Common myeloid progenitor, CD34-positive (primary cell): ENCODE measurements around the gene B4GALT3.
A peak's percentile ranks its signal among the peaks of the same experiment; 100 is the strongest.

Source experiments
- CTCF ChIA-PET: fragments of 350-600 bp; sonication (Branson Sonifier 250); formaldehyde crosslinking; loops from one replicate; lab custom pipeline; 2021; ENCODE audit warnings: antibody characterized with exemption; lab: Charles Lee
- POLR2A ChIA-PET: fragments of 350-600 bp; sonication (Branson Sonifier 250); formaldehyde crosslinking; loops from one replicate; lab custom pipeline; 2021; ENCODE audit warnings: antibody characterized with exemption; lab: Charles Lee
- DNase-seq, 3 donors: peaks; one replicate each; pipeline versions ENCODE4 v3.0.0 to v3.0.0-alpha.2; 2013
- H3K27ac ChIP-seq, 2 experiments: 1 replicate in 1 of 2; 2 replicates in 1 of 2; pipeline ENCODE4 v1.7.0; 2013; ENCODE audit warnings: inconsistent platforms in 2 of 2, low read length in 2 of 2, mild to moderate bottlenecking in 2 of 2, low read depth in 1 of 2, moderate library complexity in 1 of 2; ENCODE audit not compliant: severe bottlenecking in 2 of 2, insufficient read depth in 1 of 2, poor library complexity in 1 of 2
- H3K27me3 ChIP-seq, 5 experiments: replicated peaks in 2 of 5; 1 replicate in 3 of 5; 2 replicates in 2 of 5; pipeline versions ENCODE4 v1.6.1 to v1.7.0; 2013; ENCODE audit warnings: low read length in 4 of 5, mild to moderate bottlenecking in 2 of 5, moderate library complexity in 2 of 5, inconsistent platforms in 1 of 5; ENCODE audit not compliant: insufficient read depth in 5 of 5, control insufficient read depth in 4 of 5
- H3K36me3 ChIP-seq, 4 experiments: 1 replicate in 2 of 4; 2 replicates in 2 of 4; pipeline versions ENCODE4 v1.6.1 to v1.7.0; 2013; ENCODE audit warnings: low read length in 3 of 4, control low read depth in 1 of 4, mild to moderate bottlenecking in 1 of 4; ENCODE audit not compliant: control insufficient read depth in 4 of 4, insufficient read depth in 4 of 4
- H3K4me1 ChIP-seq, 4 experiments: 1 replicate in 3 of 4; 2 replicates in 1 of 4; pipeline versions ENCODE4 v1.6.1 to v1.7.1; 2013; ENCODE audit warnings: low read length in 3 of 4, mild to moderate bottlenecking in 3 of 4, control low read depth in 1 of 4, inconsistent platforms in 1 of 4, moderate library complexity in 1 of 4; ENCODE audit not compliant: control insufficient read depth in 4 of 4, insufficient read depth in 4 of 4; ENCODE audit errors: control extremely low read depth in 1 of 4
- H3K4me3 ChIP-seq, 7 experiments: 1 replicate in 4 of 7; 2 replicates in 3 of 7; pipeline versions ENCODE4 v1.5.1 to v1.7.0; 2013; ENCODE audit warnings: mild to moderate bottlenecking in 7 of 7, low read length in 6 of 7, moderate library complexity in 6 of 7, inconsistent platforms in 2 of 7, low read depth in 2 of 7, control low read depth in 1 of 7; ENCODE audit not compliant: insufficient read depth in 4 of 7, control insufficient read depth in 1 of 7; ENCODE audit errors: extremely low read depth in 1 of 7
- H3K9me3 ChIP-seq, 5 experiments: 1 replicate in 4 of 5; 2 replicates in 1 of 5; pipeline versions ENCODE4 v1.6.1 to v1.7.1; 2013; ENCODE audit warnings: low read length in 4 of 5, mild to moderate bottlenecking in 2 of 5, inconsistent platforms in 1 of 5, low read depth in 1 of 5, moderate library complexity in 1 of 5; ENCODE audit not compliant: control insufficient read depth in 4 of 5, insufficient read depth in 2 of 5; ENCODE audit errors: control extremely low read depth in 1 of 5
- WGBS: methylation state at CpG from one replicate; pipeline ENCODE4 v1.1.5; 2013; ENCODE audit not compliant: insufficient coverage; 5-methylcytosine and 5-hydroxymethylcytosine counted together

Gene B4GALT3

DNA sequence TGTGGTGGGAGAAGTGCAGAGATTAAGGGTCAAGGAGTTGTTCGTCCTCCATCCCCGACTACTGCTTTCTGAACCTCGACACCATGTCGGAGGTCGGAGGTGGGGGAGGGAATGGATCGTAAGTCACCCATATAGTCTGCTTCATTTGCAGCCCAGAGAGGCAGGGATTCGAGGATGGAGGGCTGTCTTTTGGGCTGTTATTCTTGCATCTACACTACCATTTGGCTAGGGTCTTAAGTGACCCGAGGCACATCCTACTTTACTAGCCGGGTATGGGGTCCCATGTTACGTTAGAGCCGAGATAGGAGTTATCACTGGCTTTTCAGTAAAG lies 17.4 kb downstream of the B4GALT3 start:
- Histone ChIP-seq H3K27me3 (no peaks in the 10 kb centered on the region), H3K9me3 (no peaks in the 10 kb centered on the region), H3K4me3 (peak overlapping the region; percentile 59 to 95 (median 87)), H3K4me1 (peaks cover 2 to 30% (median 24%) of the 10 kb centered on the region in 4 experiments), H3K27ac (peak overlapping the region; percentile 84 to 90), H3K36me3 (peaks cover 8 to 62% (median 32%) of the 10 kb centered on the region in 4 experiments)
- ChIA-PET POLR2A (no interaction called here), CTCF (no interaction called here)
- WGBS: 2% methylated on average over 9 of the region's 11 CpGs
- peak in 1 of 3 donors; percentile 27 for DNase-seq

DNA sequence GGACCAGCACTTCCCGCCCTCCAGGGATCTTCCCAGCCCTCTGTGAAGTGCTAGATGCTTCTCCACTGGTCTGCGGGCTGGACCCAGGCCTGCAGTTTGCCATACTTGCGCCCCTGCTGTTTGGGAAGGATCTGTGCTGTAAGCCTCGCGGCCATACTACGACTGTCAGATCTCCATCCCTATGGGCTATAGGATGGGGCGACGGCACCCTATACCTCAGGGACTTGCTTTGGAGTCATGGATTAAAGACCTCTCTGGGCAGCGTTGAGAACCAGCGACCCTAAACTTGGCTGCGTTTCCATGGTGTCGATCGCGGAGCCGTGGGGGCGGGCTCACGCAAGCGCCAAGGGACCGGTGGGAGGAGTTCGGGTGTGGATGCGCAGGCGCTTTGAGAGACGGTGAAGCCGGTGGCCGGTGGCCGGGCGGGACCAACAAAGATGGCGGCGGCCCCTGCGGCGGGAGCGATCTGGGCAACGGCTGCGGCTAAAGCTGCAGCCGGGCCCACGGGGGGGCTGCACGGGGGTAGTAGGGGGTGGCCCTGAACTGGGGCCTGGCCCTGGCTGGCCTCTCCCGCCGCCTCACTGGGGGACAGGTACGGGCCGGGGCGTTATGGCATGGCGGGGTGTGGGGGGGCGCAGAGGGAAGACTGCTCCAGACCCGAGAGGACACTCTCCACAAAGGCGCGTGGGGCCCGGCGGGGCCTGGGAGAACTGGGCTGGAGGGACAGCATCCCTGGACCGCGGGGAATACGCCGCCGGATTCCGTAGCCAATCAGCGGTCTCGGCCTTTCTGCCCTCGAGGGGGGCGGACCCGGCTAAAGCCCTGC lies 18.0 kb downstream of the B4GALT3 start, which contains the start of gene USP21:
USP21 (plus strand) TSS at position 414 of the 826 bp plus-strand sequence. CDS start 1,141 bp downstream, outside the sequence.
- no peaks in the 10 kb centered on the region for H3K27me3 ChIP-seq
- ChIA-PET POLR2A (no interaction called here), CTCF (interaction anchor here (0.7 to 3.2 kb wide), 8 partner anchors 7 to 61 kb away, joined by 3 to 14 read pairs (median 6); partner anchors contain the start of genes B4GALT3, KLHDC9, NIT1 and PFDN2)
- peak; percentile 87 to 93 (median 92) for DNase-seq
- H3K4me1 ChIP-seq: peaks cover 2 to 34% (median 28%) of the 10 kb centered on the region in 4 experiments
- no peaks in the 10 kb centered on the region for H3K9me3 ChIP-seq
- peak within 1 kb of the TSS; percentile 84 to 90 for H3K27ac ChIP-seq
- H3K4me3 ChIP-seq: peak within 1 kb of the TSS; percentile 59 to 95 (median 87)
- 4% methylated on average over 53 of the region's 60 CpGs for WGBS
- peaks cover 8 to 57% (median 27%) of the 10 kb centered on the region in 4 experiments for H3K36me3 ChIP-seq

DNA sequence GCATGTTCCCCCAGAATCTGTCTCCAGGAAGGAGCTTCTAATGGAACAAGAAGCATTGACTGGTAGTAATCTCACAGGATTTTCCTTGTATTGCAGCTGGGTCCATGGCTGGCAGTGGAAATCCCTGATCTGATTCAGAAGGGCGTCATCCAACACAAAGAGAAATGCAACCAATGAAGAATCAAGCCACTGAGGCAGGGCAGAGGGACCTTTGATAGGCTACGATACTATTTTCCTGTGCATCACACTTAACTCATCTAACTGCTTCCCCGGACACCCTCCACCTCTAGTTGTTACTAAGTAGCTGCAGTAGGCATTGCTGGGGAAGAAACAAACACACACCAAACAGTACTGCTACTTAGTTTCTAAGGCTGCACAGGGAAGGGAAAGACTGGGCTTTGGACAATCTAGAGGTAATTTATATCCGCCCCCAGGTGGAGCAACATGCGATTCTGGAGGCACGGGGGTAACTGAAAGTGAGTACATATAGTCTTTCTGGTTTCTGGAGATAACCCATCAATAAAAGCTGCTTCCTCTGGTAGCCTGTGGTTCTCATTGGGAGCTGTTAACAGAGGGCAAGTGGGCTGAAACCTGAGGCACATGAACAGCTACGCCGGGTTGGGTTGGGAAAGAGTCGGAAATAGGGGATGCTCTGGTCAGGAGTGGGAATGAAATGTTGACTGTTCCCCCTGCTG lies 18.8 kb downstream of the B4GALT3 start:
- Histone ChIP-seq H3K4me3 (peak overlapping the region in 5 of 7 experiments; percentile 81 to 95 (median 89)), H3K27me3 (no peaks in the 10 kb centered on the region), H3K4me1 (peaks cover 2 to 34% (median 29%) of the 10 kb centered on the region in 4 experiments), H3K9me3 (no peaks in the 10 kb centered on the region), H3K27ac (peak overlapping the region; percentile 84 to 90), H3K36me3 (peaks cover 8 to 50% (median 21%) of the 10 kb centered on the region in 4 experiments)
- ChIA-PET CTCF (interaction anchor here (0.6 to 3.2 kb wide), 15 partner anchors 8 to 224 kb away, joined by 3 to 14 read pairs (median 5); partner anchors contain the start of genes ARHGAP30, B4GALT3, KLHDC9 and NIT1), POLR2A (interaction anchor here (0.6 kb wide), 1 partner anchor 64 kb away, joined by 3 read pairs; no protein-coding TSS in a partner anchor)
- DNase-seq: peak in 2 of 3 donors; percentile 55 to 66
- WGBS: 53% methylated on average over 8 of the region's 9 CpGs

DNA sequence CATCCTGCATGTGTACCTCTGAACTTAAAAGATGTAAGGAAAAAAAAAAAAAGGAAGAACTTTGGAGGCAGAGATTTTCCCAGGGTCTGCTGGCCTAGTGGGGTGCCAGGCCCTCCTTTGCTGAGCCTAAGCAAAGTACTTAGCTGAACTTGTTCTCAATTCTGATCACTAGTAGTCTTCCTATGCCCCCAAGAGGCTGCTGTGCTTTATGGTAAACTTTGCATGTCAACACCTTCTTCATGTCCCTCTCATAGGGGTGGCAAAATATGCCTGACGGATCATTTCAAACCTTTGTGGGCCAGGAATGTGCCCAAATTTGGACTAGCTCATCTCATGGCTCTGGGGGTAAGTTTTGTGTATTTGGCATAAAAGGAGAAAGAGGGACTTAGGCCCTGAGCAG lies 19.4 kb downstream of the B4GALT3 start:
- 100% methylated on average over 1 of the region's 1 CpG for WGBS
- peak in 1 of 3 donors; percentile 17 for DNase-seq
- ChIA-PET POLR2A (no interaction called here), CTCF (interaction anchor here (0.6 to 3.2 kb wide), 15 partner anchors 9 to 224 kb away, joined by 3 to 14 read pairs (median 5); partner anchors contain the start of genes ARHGAP30, B4GALT3, KLHDC9 and NIT1)
- Histone ChIP-seq H3K9me3 (no peaks in the 10 kb centered on the region), H3K36me3 (peaks cover 8 to 45% (median 17%) of the 10 kb centered on the region in 4 experiments), H3K27me3 (no peaks in the 10 kb centered on the region), H3K4me3 (no peak overlapping the region), H3K4me1 (peaks cover 2 to 37% (median 32%) of the 10 kb centered on the region in 4 experiments), H3K27ac (no peak overlapping the region)

DNA sequence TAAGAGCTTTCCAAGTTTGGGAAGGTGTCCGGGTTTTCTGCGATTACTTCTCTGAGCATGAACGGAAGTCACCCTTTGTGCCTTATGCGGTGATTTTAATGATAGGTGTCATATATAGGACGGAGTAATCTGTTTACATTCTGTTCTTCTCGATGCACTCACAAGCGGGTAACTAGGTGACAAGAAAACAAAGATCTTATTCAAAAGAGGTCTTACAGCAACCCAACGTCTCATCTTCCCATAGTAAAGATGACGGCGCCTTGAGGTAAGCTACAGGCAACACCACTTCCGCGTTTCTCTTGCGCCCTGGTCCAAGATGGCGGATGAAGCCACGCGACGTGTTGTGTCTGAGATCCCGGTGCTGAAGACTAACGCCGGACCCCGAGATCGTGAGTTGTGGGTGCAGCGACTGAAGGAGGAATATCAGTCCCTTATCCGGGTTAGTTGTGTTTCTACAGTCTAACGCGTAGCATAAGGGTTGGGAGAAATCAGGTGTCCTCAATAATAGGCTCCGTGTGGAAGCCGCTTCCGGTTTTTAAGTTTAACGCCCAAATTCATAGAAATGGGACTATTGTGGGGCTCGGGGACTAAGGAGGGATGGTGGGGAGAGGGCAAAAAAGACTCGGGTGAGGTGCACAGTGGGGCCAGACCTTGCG lies 23.5 kb downstream of the B4GALT3 start, which contains the start of gene UFC1:
UFC1 (plus strand) TSS at position 297 of the 656 bp plus-strand sequence; CDS start at position 317, 20 bp downstream.
- peaks cover 2 to 18% (median 17%) of the 10 kb centered on the region in 4 experiments for H3K4me1 ChIP-seq
- H3K27ac ChIP-seq: peak within 1 kb of the TSS; percentile 98
- peak within 1 kb of the TSS; percentile 63 to 99 (median 96) for H3K4me3 ChIP-seq
- WGBS: 0% methylated on average over 26 of the region's 33 CpGs
- ChIA-PET POLR2A (interaction anchor here (0.8 to 1.4 kb wide), 2 partner anchors 12 to 56 kb away, joined by 5 to 6 read pairs; partner anchors contain the start of gene PPOX), CTCF (interaction anchor here (0.6 to 5.5 kb wide), 7 partner anchors 11 to 111 kb away, joined by 3 to 29 read pairs (median 4); partner anchors contain the start of genes DEDD and PPOX)
- peak; percentile 94 to 97 (median 95) for DNase-seq
- H3K9me3 ChIP-seq: no peaks in the 10 kb centered on the region
- peaks cover 8 to 19% (median 13%) of the 10 kb centered on the region in 4 experiments for H3K36me3 ChIP-seq
- H3K27me3 ChIP-seq: no peaks in the 10 kb centered on the region

DNA sequence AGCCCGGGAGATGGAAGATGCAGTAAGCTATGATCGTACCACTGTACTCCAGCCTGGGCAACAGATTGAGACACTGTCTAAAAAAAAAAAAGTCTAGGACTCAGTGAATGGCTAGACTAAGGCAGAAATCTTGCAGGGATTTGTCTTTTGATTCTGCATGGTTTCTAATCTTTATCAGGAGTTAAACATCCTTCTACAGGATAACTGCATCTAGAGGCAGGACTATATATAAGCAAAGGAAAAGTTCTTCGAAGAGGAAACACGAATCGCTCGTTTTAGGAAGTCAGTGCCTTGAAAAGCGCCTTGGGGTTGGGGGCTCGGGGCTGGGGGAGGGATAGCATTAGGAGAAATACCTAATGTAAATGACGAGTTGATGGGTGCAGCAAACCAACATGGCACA lies 24.1 kb downstream of the B4GALT3 start:
- peaks cover 7 to 12% (median 11%) of the 10 kb centered on the region in 4 experiments for H3K36me3 ChIP-seq
- CTCF ChIA-PET: interaction anchor here (0.9 to 5.5 kb wide), 4 partner anchors 16 to 82 kb away, joined by 3 to 29 read pairs (median 4); partner anchors contain the start of gene DEDD
- H3K4me3 ChIP-seq: peak overlapping the region in 6 of 7 experiments; percentile 77 to 99 (median 96)
- no peaks in the 10 kb centered on the region for H3K9me3 ChIP-seq
- peak overlapping the region; percentile 98 for H3K27ac ChIP-seq
- H3K27me3 ChIP-seq: no peaks in the 10 kb centered on the region
- peaks cover 2 to 15% (median 13%) of the 10 kb centered on the region in 4 experiments for H3K4me1 ChIP-seq
- WGBS: 62% methylated on average over 2 of the region's 9 CpGs
- POLR2A ChIA-PET: interaction anchor here (0.8 to 1.4 kb wide), 2 partner anchors 13 to 56 kb away, joined by 5 to 6 read pairs; partner anchors contain the start of gene PPOX
- DNase-seq: peak in 1 of 3 donors; percentile 29
